A549 (cell line): ENCODE data around the gene TANK. TPM values are rescaled to one million over a fixed set of nuclear protein-coding genes. Genes with fewer than 3 reads are reported as not detected.
A peak's percentile ranks its signal among the peaks of the same experiment; 100 is the strongest.
"Not testable (repeated sequence)": the region's sequence is repeated elsewhere in the genome, so short reads cannot be mapped to it uniquely, and the experiment has no call there.

Experiments
- ATAC-seq, 2 experiments: fragments of 200-7000 bp in 1 of 2; fragments of >200 bp in 1 of 2; cut with Nextera tagmentation in 1 of 2; cut with Tn5 transposase in 1 of 2; 3 replicates each; pipeline versions ENCODE4 v1.8.0 to v1.9.1; 2018 to 2020; ENCODE audit warnings: mild to moderate bottlenecking in 1 of 2, moderate library complexity in 1 of 2
- CTCF ChIA-PET: fragments of 300-600 bp; sonication (Branson Sonifier 250); formaldehyde crosslinking; extraction: SDS; loops from one replicate; lab custom pipeline; 2021; ENCODE audit warnings: antibody characterized with exemption, inconsistent platforms; lab: Yijun Ruan, JAX
- POLR2A ChIA-PET: fragments of 350-600 bp; formaldehyde crosslinking; extraction: SDS; loops from one replicate; lab custom pipeline; 2021; ENCODE audit warnings: antibody characterized with exemption, inconsistent platforms; lab: Yijun Ruan, JAX
- DNase-seq, 2 experiments: peaks; one replicate each; pipeline versions ENCODE4 v3.0.0 to v3.0.0-alpha.2; 2011 to 2016; ENCODE audit warnings: low read depth in 1 of 2, low spot score in 1 of 2
- FAIRE-seq: peaks from 2 replicates; lab custom pipeline; 2011; peaks lifted over from hg19 to GRCh38; lab: Jason Lieb, UNC
- H3K27ac ChIP-seq, 2 experiments: fragments of >200 bp; sonication (Bioruptor Twin); formaldehyde crosslinking; 3 replicates each; pipeline ENCODE4 v1.5.1; 2016 to 2017
- H3K4me1 ChIP-seq: fragments of >200 bp; sonication (Bioruptor Twin); formaldehyde crosslinking; 3 replicates; pipeline ENCODE4 v1.6.1; 2016
- H3K4me2 ChIP-seq: fragments of >200 bp; sonication (Bioruptor Twin); formaldehyde crosslinking; 3 replicates; pipeline ENCODE4 v1.6.1; 2016
- H3K4me3 ChIP-seq: fragments of >200 bp; sonication (Bioruptor Twin); formaldehyde crosslinking; 3 replicates; pipeline ENCODE4 v1.5.1; 2016
- H3K9me3 ChIP-seq: fragments of >200 bp; sonication (Bioruptor Twin); formaldehyde crosslinking; 3 replicates; pipeline ENCODE4 v1.6.1; 2016
- CBX8 ChIP-seq: fragments of 200-600 bp; sonication (generic); IDR thresholded peaks from 2 replicates; pipeline ENCODE4 v1.6.1; 2016
- CEBPB ChIP-seq, 2 experiments: fragments of >200 bp in 1 of 2; sonication (Bioruptor Twin) in 1 of 2; formaldehyde crosslinking in 1 of 2; IDR thresholded peaks; 2 replicates each; pipeline ENCODE4 v1.6.1; 2012 to 2016
- CTCF ChIP-seq: fragments of >200 bp; sonication (Bioruptor Twin); formaldehyde crosslinking; IDR thresholded peaks from 3 replicates; pipeline ENCODE4 v1.5.1; 2016
- EHF ChIP-seq: fragments of 250-450 bp; sonication (Bioruptor Pico); IDR thresholded peaks from 2 replicates; pipeline ENCODE4 v1.5.0; 2020; ENCODE audit warnings: mild to moderate bottlenecking
- EHMT2 ChIP-seq: fragments of 200-600 bp; sonication (generic); IDR thresholded peaks from 2 replicates; pipeline ENCODE4 v1.6.1; 2016; ENCODE audit warnings: antibody characterized with exemption, low read depth, mild to moderate bottlenecking, moderate library complexity
- FOSL2 ChIP-seq, 2 experiments: fragments of 450-650 bp in 1 of 2; fragments of >200 bp in 1 of 2; sonication (Bioruptor Twin) in 1 of 2; formaldehyde crosslinking; IDR thresholded peaks; 2 replicates each; pipeline versions ENCODE4 v1.5.0 to v1.6.1; 2016 to 2020; ENCODE audit warnings: mild to moderate bottlenecking in 1 of 2, moderate library complexity in 1 of 2
- HES2 ChIP-seq: fragments of >200 bp; sonication (Bioruptor Twin); formaldehyde crosslinking; IDR thresholded peaks from 2 replicates; pipeline ENCODE4 v1.6.1; 2016
- JUNB ChIP-seq: fragments of >200 bp; sonication (Bioruptor Twin); formaldehyde crosslinking; IDR thresholded peaks from 2 replicates; pipeline ENCODE4 v1.6.1; 2016
- NPAS2 ChIP-seq: fragments of 250-450 bp; sonication (Bioruptor Pico); IDR thresholded peaks from 2 replicates; pipeline ENCODE4 v1.8.0; 2022; ENCODE audit warnings: mild to moderate bottlenecking, moderate library complexity, borderline replicate concordance
- RAD21 ChIP-seq, 2 experiments: fragments of >200 bp in 1 of 2; sonication (Bioruptor Twin) in 1 of 2; formaldehyde crosslinking in 1 of 2; IDR thresholded peaks in 1 of 2; conservative IDR thresholded peaks in 1 of 2; 2 replicates in 1 of 2; 3 replicates in 1 of 2; pipeline ENCODE4 v1.6.1; 2012 to 2018; ENCODE audit warnings: inconsistent platforms in 1 of 2
- SMC3 ChIP-seq: fragments of >200 bp; sonication (Bioruptor Twin); formaldehyde crosslinking; IDR thresholded peaks from 3 replicates; pipeline ENCODE4 v1.6.1; 2018; ENCODE audit warnings: inconsistent platforms
- TFCP2L1 ChIP-seq: fragments of 250-450 bp; sonication (Bioruptor Pico); IDR thresholded peaks from 2 replicates; pipeline ENCODE4 v1.5.0; 2021; ENCODE audit warnings: mild to moderate bottlenecking
- WGBS: methylation state at CpG from one replicate; pipeline ENCODE4 v1.1.6; 2017; ENCODE audit errors: missing lambda C conversion rate; 5-methylcytosine and 5-hydroxymethylcytosine counted together
- polyA plus RNA-seq, 4 experiments: library from polyadenylated mRNA; depleted of rRNA in 3 of 4; stranded (reverse); fragments of >200 nt; fragmentation: RNase III in 1 of 4; extraction: RNeasy Plus Mini Kit Qiagen cat#74134 plus additional on column Dnase treatment in 1 of 4; gene quantifications; 2 replicates in 3 of 4; 3 replicates in 1 of 4; pipeline ENCODE4 v1.2.3, GENCODE V29; 2011 to 2017

The TANK gene
- polyA plus RNA-seq, 2 of the 4 experiments (the other 2 are of a cell fraction) = 59.6 to 76.3 TPM

DNA sequence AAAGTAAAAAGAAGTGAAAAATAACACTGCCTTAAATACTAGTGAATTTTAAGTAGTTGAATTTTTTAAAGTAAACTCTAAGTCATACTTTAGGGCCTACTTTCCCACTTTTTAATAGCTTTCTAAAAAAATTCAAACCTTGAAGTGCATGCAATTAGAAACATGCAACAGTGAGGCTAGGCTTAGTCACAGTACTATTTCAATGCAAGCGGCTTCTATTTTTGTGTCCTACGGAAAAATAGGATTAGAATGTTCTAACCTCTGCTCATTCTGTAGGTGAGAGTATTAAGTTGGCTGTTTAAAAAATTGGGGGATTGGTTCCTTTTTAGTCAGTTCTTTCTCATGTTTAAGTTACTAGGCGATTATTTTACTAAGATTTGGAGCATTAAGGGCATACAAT lies 108.9 kb downstream of the TANK start:
- H3K27ac ChIP-seq = no peak overlapping the region
- no peak for TF ChIP-seq CBX8
- TF ChIP-seq EHF (CRISPR knock-in tag) = no peak
- TF ChIP-seq FOSL2 (IDR thresholded peaks at IDR 0.05) = no peak
- TF ChIP-seq FOSL2 (CRISPR knock-in tag; IDR thresholded peaks at IDR 0.05) = no peak
- no peak for TF ChIP-seq EHMT2
- TF ChIP-seq, all 56 proteins: peak for 0
- H3K9me3 ChIP-seq = no peaks in the 10 kb centered on the region
- H3K4me2 ChIP-seq = no peak overlapping the region
- 74% methylated on average over 3 of the region's 3 CpGs for WGBS
- no peak overlapping the region for H3K4me3 ChIP-seq
- no peaks in the 10 kb centered on the region for H3K4me1 ChIP-seq
- FAIRE-seq (no peak), DNase-seq (no peak), ATAC-seq (no peak)
- ChIA-PET CTCF (interaction anchor here (1.7 to 3.0 kb wide), 2 partner anchors 16 to 18 kb away, joined by 5 to 17 read pairs; no protein-coding TSS in a partner anchor), POLR2A (no interaction called here)

DNA sequence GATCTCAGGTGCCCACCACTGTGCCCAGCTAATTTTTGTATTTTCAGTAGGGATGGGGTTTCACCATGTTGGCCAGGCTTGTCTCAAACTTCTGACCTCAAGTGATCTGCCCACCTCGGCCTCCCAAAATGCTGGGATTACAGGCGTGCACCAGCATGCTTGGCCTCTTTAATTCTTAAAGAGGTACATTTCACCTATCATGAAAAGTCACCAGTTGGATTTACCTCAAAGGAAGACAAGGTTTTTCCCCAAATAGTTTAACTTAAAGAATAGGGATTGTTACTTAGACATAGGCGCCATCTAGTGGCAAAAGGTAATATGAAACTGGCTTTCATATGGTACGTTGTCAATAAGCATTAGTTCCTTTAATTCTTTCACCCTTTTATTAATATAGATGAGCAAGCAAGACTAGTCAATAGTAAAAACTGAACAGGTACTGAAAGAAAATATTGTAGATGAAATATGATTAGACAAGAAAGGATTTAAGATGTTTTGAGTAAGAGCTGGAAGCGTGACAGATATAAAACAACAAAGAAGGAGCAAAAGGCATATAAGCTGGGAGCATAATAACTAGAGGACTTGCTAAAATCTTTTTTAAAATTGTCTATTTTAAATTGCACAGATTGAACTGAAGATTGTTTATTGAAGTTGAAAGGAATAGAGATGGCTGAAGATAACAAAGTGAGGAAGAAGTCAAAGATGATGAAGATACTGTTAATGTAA lies 113.0 kb downstream of the TANK start:
- ChIA-PET CTCF (interaction anchor here (0.6 to 2.5 kb wide), 16 partner anchors 9 to 1183 kb away, joined by 3 to 14 read pairs (median 3); partner anchors contain the start of gene TBR1), POLR2A (no interaction called here)
- H3K4me2 ChIP-seq = no peak overlapping the region; the same call in 2 of the 3 replicates
- peak; percentile 47 to 83; a peak in 3 of 6 replicates for ATAC-seq
- H3K4me1 ChIP-seq = no peaks in the 10 kb centered on the region
- FAIRE-seq = peak; percentile 61
- WGBS = 18% methylated on average over 5 of the region's 5 CpGs
- DNase-seq = peak; percentile 12 to 63
- H3K4me3 ChIP-seq = no peak overlapping the region
- H3K27ac ChIP-seq = no peak overlapping the region
- H3K9me3 ChIP-seq = no peaks in the 10 kb centered on the region
- TF ChIP-seq NPAS2 (no peak), HES2 (no peak), SMC3 (peak; percentile 59; the same call in 2 of the 3 replicates), JUNB (no peak), TFCP2L1 (CRISPR knock-in tag) (no peak), CTCF (peak; percentile 86), RAD21 (conservative IDR thresholded peaks at IDR 0.05 in 1 of 2, IDR thresholded peaks at IDR 0.05 in 1 of 2) (peak; percentile 77 to 79)

DNA sequence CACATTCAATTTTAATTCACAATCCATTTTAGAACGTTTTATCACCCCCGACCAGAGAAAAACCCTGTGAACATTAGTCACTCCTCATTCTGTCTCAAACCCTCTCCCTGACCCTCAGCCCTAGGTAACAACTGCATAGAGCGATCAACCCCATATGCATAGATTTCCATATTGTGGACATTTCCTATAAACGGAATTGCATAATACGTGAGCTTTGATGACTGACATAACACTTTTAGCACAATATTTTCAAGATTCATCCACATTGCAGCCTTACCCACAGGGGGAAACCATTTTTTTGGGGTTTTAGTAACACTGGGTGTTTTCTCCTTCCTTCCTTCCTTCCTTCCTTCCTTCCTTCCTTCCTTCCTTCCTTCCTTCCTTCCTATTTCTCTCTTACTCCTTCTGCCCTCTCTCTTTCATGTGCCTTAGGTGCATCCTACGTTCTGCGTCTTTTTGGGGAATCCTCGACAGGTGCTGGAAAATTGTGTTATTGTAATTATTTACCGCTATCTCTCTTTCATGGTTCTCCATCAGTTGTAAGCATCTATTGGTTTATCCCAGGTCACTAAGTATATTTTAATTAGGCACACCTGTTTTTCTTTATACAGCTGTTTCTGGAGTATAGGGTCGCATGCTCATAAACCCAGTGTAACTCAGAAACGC lies 118.5 kb downstream of the TANK start:
- H3K9me3 ChIP-seq, H3K4me2 ChIP-seq, H3K27ac ChIP-seq, H3K4me1 ChIP-seq, POLR2A ChIA-PET, H3K4me3 ChIP-seq: not testable (repeated sequence)
- DNase-seq = peak; percentile 4 to 73
- CTCF ChIA-PET = interaction anchor here (0.6 to 1.7 kb wide), 3 partner anchors 8 to 28 kb away, joined by 3 to 4 read pairs (median 4); no protein-coding TSS in a partner anchor
- TF ChIP-seq CEBPB (IDR thresholded peaks at IDR 0.05) = peak; percentile 35 to 48; a peak in 2 of 4 replicates
- peak; percentile 18 for FAIRE-seq
- 35% methylated on average over 11 of the region's 11 CpGs for WGBS
- ATAC-seq = peak; percentile 84 to 94

GRCh38 chr2:161279230-161279815 lies 119.1 kb downstream of the TANK start:
- H3K27ac ChIP-seq, POLR2A ChIA-PET, H3K4me1 ChIP-seq, H3K4me3 ChIP-seq, H3K4me2 ChIP-seq, H3K9me3 ChIP-seq, FAIRE-seq: not testable (repeated sequence)
- ATAC-seq (peak; percentile 65 to 76; a peak in 5 of 6 replicates), DNase-seq (peak in 1 of 2 experiments; percentile 26)
- CTCF ChIA-PET = interaction anchor here (0.6 to 1.7 kb wide), 2 partner anchors 22 to 28 kb away, joined by 3 to 4 read pairs; no protein-coding TSS in a partner anchor
- WGBS = 39% methylated on average over 5 of the region's 5 CpGs
